HG03159 (cell line): ENCODE results near the gene TAF4B.
"Not testable (repeated sequence)": the region's sequence is repeated elsewhere in the genome, so short reads cannot be mapped to it uniquely, and the experiment has no call there.

Experiments used
- ATAC-seq: cut with Tn5 transposase; IDR thresholded peaks from one replicate; pipeline ENCODE4 v1.9.1; 2021; ENCODE audit warnings: mild to moderate bottlenecking, moderate library complexity; ENCODE audit not compliant: unreplicated experiment

The TAF4B gene

GRCh38 chr18:26237363-26237762 lies 11.1 kb downstream of the TAF4B start:
- not testable (repeated sequence) for ATAC-seq

GRCh38 chr18:26238718-26239117 lies 12.5 kb downstream of the TAF4B start:
- not testable (repeated sequence) for ATAC-seq

GRCh38 chr18:26242392-26242791 lies 16.1 kb downstream of the TAF4B start:
- not testable (repeated sequence) for ATAC-seq

GRCh38 chr18:26245434-26245833 lies 19.2 kb downstream of the TAF4B start:
- not testable (repeated sequence) for ATAC-seq

GRCh38 chr18:26252411-26252810 lies 26.2 kb downstream of the TAF4B start:
- ATAC-seq: no peak

GRCh38 chr18:26254808-26255207 lies 28.6 kb downstream of the TAF4B start:
- ATAC-seq: not testable (repeated sequence)

GRCh38 chr18:26255695-26256622 lies 29.7 kb downstream of the TAF4B start:
- ATAC-seq: peak; percentile 49

- ATAC-seq: no peak
These were observed 32.5 kb downstream of the TAF4B start for GRCh38 chr18:26258711-26259110.

GRCh38 chr18:26259416-26259815 lies 33.2 kb downstream of the TAF4B start:
- not testable (repeated sequence) for ATAC-seq

GRCh38 chr18:26262156-26262555 lies 35.9 kb downstream of the TAF4B start:
- ATAC-seq: no peak

- ATAC-seq: no peak
These were observed 41.2 kb downstream of the TAF4B start for GRCh38 chr18:26267357-26267930.

- no peak for ATAC-seq
These were observed 42.2 kb downstream of the TAF4B start for GRCh38 chr18:26268454-26268853.

GRCh38 chr18:26271917-26272549 lies 45.8 kb downstream of the TAF4B start:
- no peak for ATAC-seq

GRCh38 chr18:26277374-26277773 lies 51.1 kb downstream of the TAF4B start:
- ATAC-seq: no peak

GRCh38 chr18:26279428-26279827 lies 53.2 kb downstream of the TAF4B start:
- no peak for ATAC-seq

- no peak for ATAC-seq
These were observed 59.8 kb downstream of the TAF4B start for GRCh38 chr18:26286008-26286407.

GRCh38 chr18:26287644-26288043 lies 61.4 kb downstream of the TAF4B start:
- ATAC-seq: no peak

GRCh38 chr18:26290385-26290784 lies 64.1 kb downstream of the TAF4B start:
- no peak for ATAC-seq

GRCh38 chr18:26293982-26294381 lies 67.7 kb downstream of the TAF4B start:
- no peak for ATAC-seq

GRCh38 chr18:26298107-26298506 lies 71.9 kb downstream of the TAF4B start:
- ATAC-seq: no peak

- no peak for ATAC-seq
These were observed 75.4 kb downstream of the TAF4B start for GRCh38 chr18:26301681-26302080.

- not testable (repeated sequence) for ATAC-seq
These were observed 77.0 kb downstream of the TAF4B start for GRCh38 chr18:26303222-26303621.
